Transverse colon (tissue), 4 donors: ENCODE measurements around the gene STXBP1. TPM values are rescaled to one million over a fixed set of nuclear protein-coding genes. Genes with fewer than 3 reads are reported as not detected.

Source experiments
- DNase-seq: peaks from one replicate; pipeline ENCODE4 v3.0.0-alpha.2; 2019
- H3K27ac ChIP-seq, 4 donors: fragments of 200-600 bp; sonication (generic); 2 replicates each; pipeline ENCODE4 v1.5.1; 2016 to 2018; ENCODE audit warnings: inconsistent platforms in 4 of 4
- H3K27me3 ChIP-seq: fragments of 200-600 bp; sonication (generic); 2 replicates; pipeline ENCODE4 v1.5.1; 2017; ENCODE audit warnings: inconsistent platforms
- H3K36me3 ChIP-seq, 4 donors: fragments of 200-600 bp; sonication (generic); 2 replicates each; pipeline ENCODE4 v1.5.1; 2017 to 2019; ENCODE audit warnings: inconsistent platforms in 4 of 4
- H3K4me1 ChIP-seq, 4 donors: fragments of 200-600 bp; sonication (generic); 2 replicates each; pipeline ENCODE4 v1.5.1; 2017 to 2020; ENCODE audit warnings: inconsistent platforms in 4 of 4
- H3K4me3 ChIP-seq, 4 donors: fragments of 200-600 bp; sonication (generic); 1 replicate in 1 of 4; 2 replicates in 3 of 4; pipeline versions ENCODE4 v1.5.1 to v1.6.1; 2017 to 2019; ENCODE audit warnings: inconsistent platforms in 4 of 4
- H3K9me3 ChIP-seq, 2 donors: fragments of 200-600 bp; sonication (generic); 2 replicates each; pipeline ENCODE4 v1.5.1; 2017 to 2019; ENCODE audit warnings: inconsistent platforms in 2 of 2
- EP300 ChIP-seq: sonication (generic); formaldehyde crosslinking; IDR thresholded peaks from one replicate; pipeline ENCODE4 v1.6.1; 2017; ENCODE audit warnings: antibody characterized with exemption, low read depth
- POLR2A ChIP-seq: fragments of 450-650 bp; IDR thresholded peaks from one replicate; pipeline ENCODE4 v1.6.1; 2016; ENCODE audit warnings: antibody characterized with exemption, mild to moderate bottlenecking, moderate library complexity
- POLR2AphosphoS5 ChIP-seq, 3 donors: sonication (generic); formaldehyde crosslinking; IDR thresholded peaks; one replicate each; pipeline ENCODE4 v1.6.1; 2016; ENCODE audit warnings: antibody characterized with exemption in 3 of 3
- WGBS, 2 donors: methylation state at CpG; one replicate each; pipeline ENCODE4 v1.1.5; 2018; ENCODE audit warnings: low coverage in 1 of 2; 5-methylcytosine and 5-hydroxymethylcytosine counted together
- in situ Hi-C, 4 donors: fragments of 200-750 bp; cut with MboI; loops; one replicate each; pipeline versions ENCODE4 v1.15.0 to v1.15.1; 2017; ENCODE audit warnings: low sequenced_read_pairs in 3 of 4, low pct_ligation_motif_present in 1 of 4, low pct_unique_long_range_greater_than_20kb in 1 of 4
- intact Hi-C: fragments of 100-400 bp; cut with DNase I; formaldehyde crosslinking; loops from one replicate; pipeline ENCODE4 v1.15.1; 2023; ENCODE audit warnings: low total_unique reads
- total RNA-seq, 4 donors: library from RNA; depleted of rRNA; stranded (reverse); fragments of >200 nt; gene quantifications; one replicate each; pipeline ENCODE4 v1.1.0, GENCODE V29; 2016
- TF ChIP-seq, protein P1 (sequence below), 5 experiments: fragments of 200-600 bp in 3 of 5; fragments of 450-650 bp in 2 of 5; sonication (generic) in 3 of 5; IDR thresholded peaks; 1 replicate in 2 of 5; 2 replicates in 3 of 5; pipeline ENCODE4 v1.5.1; 2016 to 2017; ENCODE audit warnings: antibody characterized with exemption in 5 of 5, inconsistent platforms in 3 of 5, mild to moderate bottlenecking in 2 of 5, moderate library complexity in 1 of 5

The STXBP1 gene
- total RNA-seq, 4 donors from 2014 or later = 7.9 to 193 (median 13.3) TPM

- in situ Hi-C loops (no loop called here), intact Hi-C loops (no loop called here)
- no peak for TF ChIP-seq EP300
- no peak for TF ChIP-seq POLR2AphosphoS5 (IDR thresholded peaks at IDR 0.05)
- TF ChIP-seq, protein P1, sequence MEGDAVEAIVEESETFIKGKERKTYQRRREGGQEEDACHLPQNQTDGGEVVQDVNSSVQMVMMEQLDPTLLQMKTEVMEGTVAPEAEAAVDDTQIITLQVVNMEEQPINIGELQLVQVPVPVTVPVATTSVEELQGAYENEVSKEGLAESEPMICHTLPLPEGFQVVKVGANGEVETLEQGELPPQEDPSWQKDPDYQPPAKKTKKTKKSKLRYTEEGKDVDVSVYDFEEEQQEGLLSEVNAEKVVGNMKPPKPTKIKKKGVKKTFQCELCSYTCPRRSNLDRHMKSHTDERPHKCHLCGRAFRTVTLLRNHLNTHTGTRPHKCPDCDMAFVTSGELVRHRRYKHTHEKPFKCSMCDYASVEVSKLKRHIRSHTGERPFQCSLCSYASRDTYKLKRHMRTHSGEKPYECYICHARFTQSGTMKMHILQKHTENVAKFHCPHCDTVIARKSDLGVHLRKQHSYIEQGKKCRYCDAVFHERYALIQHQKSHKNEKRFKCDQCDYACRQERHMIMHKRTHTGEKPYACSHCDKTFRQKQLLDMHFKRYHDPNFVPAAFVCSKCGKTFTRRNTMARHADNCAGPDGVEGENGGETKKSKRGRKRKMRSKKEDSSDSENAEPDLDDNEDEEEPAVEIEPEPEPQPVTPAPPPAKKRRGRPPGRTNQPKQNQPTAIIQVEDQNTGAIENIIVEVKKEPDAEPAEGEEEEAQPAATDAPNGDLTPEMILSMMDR (IDR thresholded peaks at IDR 0.05) = no peak
- no peak for TF ChIP-seq POLR2A
- WGBS, 2 donors = 87% methylated on average over 4 to 9 of the region's 9 CpGs
- Histone ChIP-seq H3K4me1 (no peaks in the 10 kb centered on the region), H3K27ac (no peak overlapping the region), H3K36me3 (no peaks in the 10 kb centered on the region), H3K27me3 (no peaks in the 10 kb centered on the region), H3K4me3 (no peak overlapping the region), H3K9me3 (no peaks in the 10 kb centered on the region)
- DNase-seq = no peak
Observed at GRCh38 chr9:127680846-127681245, 68.8 kb downstream of the STXBP1 start.

- H3K27ac ChIP-seq = no peak overlapping the region
- no peaks in the 10 kb centered on the region for H3K4me1 ChIP-seq
- in situ Hi-C loops (no loop called here), intact Hi-C loops (no loop called here)
- no peaks in the 10 kb centered on the region for H3K36me3 ChIP-seq
- no peaks in the 10 kb centered on the region for H3K27me3 ChIP-seq
- no peak overlapping the region for H3K4me3 ChIP-seq
- TF ChIP-seq POLR2A (no peak), EP300 (no peak), POLR2AphosphoS5 (IDR thresholded peaks at IDR 0.05) (no peak)
- TF ChIP-seq, protein P1 (IDR thresholded peaks at IDR 0.05) = no peak
- no peaks in the 10 kb centered on the region for H3K9me3 ChIP-seq
- 88 to 100% methylated on average over 6 to 23 of the region's 23 CpGs for WGBS, 2 donors
- no peak for DNase-seq
Observed at GRCh38 chr9:127682351-127683136, 70.5 kb downstream of the STXBP1 start.

DNA sequence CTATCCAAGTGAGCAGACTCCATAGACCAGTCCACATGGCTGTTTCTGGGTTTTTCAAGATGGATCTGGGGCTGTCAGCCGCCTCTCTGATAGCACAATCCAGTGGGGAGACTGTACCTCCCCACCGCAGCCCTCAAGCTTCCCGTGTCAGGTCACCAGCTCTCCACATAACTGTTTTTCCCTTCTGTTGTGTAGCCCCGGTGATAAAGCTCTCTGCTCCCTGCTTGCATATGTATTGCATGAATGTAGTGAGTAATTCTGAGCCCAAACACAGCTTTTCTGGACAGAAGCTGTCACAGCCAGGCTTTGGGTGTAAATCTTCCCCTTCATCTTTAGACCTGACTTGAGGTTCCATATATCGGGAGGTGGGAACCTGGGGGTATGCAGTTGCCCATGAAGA, 71.6 kb downstream of the STXBP1 start:
- TF ChIP-seq, protein P1 (IDR thresholded peaks at IDR 0.05) = no peak
- no peak for TF ChIP-seq EP300
- TF ChIP-seq POLR2A = no peak
- no peak for TF ChIP-seq POLR2AphosphoS5 (IDR thresholded peaks at IDR 0.05)
- Histone ChIP-seq H3K9me3 (no peaks in the 10 kb centered on the region), H3K4me1 (no peaks in the 10 kb centered on the region), H3K27me3 (no peaks in the 10 kb centered on the region), H3K27ac (no peak overlapping the region), H3K36me3 (no peaks in the 10 kb centered on the region), H3K4me3 (no peak overlapping the region)
- in situ Hi-C loops = no loop called here
- intact Hi-C loops = no loop called here
- 88% methylated on average over 5 of the region's 5 CpGs; no CpG with 5 or more reads in 1 of the 2 donors for WGBS, 2 donors
- DNase-seq = no peak

DNA sequence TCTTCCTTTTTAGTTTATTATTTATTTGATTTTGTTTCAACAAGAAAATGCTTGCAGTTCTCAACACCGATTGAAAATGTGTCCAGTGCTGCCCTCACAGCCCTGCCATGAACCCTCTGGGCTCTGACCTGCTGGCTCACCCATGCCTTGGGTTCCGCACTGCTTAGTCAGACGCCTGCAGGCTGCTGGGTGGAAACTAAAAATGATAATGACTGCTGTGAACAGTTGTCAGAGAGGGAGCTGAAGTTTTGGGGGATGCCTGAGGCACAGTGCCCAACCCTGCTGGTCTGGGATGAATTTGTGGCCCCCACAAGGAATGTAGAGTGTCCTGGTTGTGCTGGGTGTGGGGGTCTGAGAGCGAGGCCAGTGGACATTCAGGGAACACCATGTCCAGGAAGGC, 72.5 kb downstream of the STXBP1 start:
- H3K9me3 ChIP-seq = no peaks in the 10 kb centered on the region
- intact Hi-C loops (no loop called here), in situ Hi-C loops (no loop called here)
- no peak overlapping the region for H3K4me3 ChIP-seq
- WGBS, 2 donors = 20 to 88% methylated on average over 1 to 4 of the region's 4 CpGs
- TF ChIP-seq POLR2AphosphoS5 (IDR thresholded peaks at IDR 0.05) = no peak
- TF ChIP-seq, protein P1 (IDR thresholded peaks at IDR 0.05) = no peak
- TF ChIP-seq EP300 = no peak
- no peak for TF ChIP-seq POLR2A
- H3K27me3 ChIP-seq = no peaks in the 10 kb centered on the region
- no peak for DNase-seq
- H3K4me1 ChIP-seq = no peaks in the 10 kb centered on the region
- H3K36me3 ChIP-seq = no peaks in the 10 kb centered on the region
- no peak overlapping the region for H3K27ac ChIP-seq
